Activated CD8-positive, alpha-beta memory T cell treated with anti-CD3 and anti-CD28 coated beads for 24 hours (primary cell): Measurements from ENCODE around the gene USP10.
"Not testable (repeated sequence)": the region's sequence is repeated elsewhere in the genome, so short reads cannot be mapped to it uniquely, and the experiment has no call there.

Experiments
- DNase-seq: peaks from one replicate; pipeline ENCODE4 v3.0.0-alpha.2; 2020

Gene USP10

DNA sequence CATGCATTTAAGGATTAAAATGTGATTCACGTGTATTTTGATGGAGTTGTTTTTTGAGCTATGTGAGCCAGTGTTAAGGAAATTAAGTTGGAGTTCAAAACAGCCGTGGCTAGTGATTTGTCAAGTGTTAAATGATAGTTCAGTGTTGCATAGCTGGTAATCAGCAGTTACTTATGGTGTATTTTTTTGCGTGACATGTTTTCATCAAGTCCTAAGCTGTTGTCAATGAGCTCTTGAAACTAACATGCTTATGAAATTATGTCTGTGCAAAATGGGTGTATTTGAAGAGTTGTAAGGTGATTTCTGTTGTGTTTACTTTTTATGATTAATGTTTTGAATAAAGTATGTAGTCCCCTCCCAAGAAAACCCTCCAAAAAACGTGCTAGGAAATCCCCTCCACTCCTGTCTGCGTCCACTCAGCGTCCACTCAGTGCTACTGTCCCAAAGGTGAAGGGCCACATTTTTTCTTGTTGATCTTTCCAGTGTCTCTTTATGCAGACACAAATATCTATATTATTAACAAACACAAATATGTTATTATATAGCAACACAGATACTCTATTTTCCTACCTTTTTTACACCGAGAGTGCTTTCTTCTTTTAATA is 30.0 kb downstream of the USP10 start:
- DNase-seq = no peak

DNA sequence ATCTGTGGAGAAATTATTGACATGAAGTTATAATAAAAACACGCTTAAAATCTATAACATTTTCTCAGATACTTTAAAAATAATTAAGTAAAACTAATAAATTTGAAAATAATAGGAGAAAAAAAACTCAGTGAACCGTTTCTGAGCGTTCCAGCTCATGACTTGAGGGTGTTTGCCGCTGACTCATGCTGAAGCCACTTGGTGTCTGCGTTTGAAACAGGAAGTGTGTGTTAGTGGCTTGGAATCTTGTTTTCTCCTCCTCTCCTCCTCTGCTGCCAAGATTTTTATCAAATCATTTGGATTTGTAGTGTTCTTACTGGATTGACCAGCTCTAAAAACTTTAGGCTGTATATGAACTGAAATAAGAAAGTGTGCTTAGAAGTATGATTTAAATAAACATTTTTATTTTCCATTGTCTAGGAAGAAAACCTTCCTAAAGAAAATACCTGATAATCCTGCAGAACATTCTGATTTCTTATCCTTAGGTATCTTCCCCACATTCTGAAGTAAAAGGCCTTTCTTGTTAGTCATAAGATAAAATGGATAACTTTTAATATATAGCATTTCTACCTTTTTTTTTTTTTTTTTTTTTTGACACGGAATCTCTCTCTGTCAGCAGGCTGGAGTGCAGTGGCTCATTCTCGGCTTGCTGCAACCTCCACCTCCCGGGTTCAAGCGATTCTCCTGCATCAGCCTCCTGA is 30.8 kb downstream of the USP10 start:
- no peak for DNase-seq

DNA sequence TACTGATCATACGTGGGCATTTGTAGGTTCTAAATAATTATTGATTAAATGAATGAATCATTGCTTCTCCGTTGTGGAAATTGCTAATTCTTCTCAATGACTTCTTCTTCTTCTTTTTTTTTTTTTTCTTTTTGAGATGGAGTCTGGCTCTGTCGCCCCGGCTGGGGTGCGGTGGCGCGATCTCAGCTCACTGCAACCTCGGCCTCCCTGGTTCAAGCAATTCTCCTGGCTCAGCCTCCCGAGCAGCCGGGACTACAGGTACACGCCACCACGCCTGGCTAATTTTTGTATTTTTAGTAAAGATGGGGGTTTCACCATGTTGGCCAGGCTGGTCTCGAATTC is 32.5 kb downstream of the USP10 start:
- DNase-seq = not testable (repeated sequence)

DNA sequence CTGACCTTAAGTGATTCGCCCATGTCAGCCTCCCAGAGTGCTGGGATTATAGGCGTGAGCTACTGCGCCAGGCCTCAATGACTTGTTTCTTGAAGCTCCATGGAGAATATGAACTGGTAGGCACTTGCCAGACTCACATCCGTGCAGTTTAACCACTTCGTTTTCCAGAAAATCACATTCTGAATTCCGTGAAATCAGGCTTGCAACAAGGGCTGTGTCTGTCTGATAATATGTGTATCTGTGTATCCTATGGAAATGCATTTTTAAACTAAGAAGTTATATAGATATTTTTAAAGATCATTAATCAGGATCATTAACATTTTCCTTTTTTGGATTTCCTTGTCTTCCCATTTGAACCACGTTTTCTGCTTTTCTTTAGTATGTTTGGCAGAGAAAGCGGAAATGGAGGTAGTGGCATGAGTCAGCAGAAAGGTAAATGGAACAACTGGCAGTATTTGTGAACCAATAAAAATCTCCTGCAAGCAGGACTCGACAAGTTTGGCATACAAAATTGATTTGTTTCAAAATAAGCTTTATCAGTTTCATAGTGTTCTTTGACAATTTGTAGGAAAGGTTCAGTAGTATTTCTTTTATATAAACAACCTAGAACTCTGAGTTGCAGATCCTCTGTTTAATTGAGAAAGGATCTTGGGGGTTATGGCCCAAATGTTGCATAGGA is 33.0 kb downstream of the USP10 start:
- DNase-seq = no peak

DNA sequence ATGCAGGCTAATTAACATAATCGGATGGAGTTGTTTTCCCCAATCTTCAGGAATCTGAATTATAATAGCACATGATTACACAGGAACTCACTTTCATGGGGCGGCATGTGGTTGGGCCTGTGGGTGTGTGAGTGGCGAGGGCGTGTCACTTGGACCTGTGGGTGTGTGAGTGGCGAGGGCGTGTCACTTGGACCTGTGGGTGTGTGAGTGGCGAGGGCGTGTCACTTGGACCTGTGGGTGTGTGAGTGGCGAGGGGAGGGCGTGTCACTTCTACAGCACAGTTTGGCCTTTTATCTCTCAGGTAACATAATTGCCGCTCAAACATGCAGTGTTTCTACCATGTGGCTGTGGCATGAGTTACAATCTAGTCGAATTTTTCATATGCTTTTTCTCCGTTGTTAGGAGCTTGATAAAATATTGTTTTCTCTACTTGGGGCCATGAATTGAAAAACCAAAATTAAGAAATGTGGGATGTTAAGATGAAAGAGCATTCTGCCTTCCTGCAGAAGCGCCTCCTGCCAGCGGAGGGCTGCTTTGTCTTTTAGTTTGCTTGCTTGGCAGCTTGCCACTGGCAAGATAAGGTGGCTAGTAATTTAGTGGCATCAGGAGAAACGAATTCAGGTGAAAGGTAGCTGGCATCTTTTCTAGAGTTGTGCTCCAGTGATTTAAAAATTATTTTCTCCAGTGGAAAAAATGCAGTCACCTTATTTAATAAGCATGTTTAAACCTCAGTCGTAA is 36.2 kb downstream of the USP10 start:
- DNase-seq = no peak

DNA sequence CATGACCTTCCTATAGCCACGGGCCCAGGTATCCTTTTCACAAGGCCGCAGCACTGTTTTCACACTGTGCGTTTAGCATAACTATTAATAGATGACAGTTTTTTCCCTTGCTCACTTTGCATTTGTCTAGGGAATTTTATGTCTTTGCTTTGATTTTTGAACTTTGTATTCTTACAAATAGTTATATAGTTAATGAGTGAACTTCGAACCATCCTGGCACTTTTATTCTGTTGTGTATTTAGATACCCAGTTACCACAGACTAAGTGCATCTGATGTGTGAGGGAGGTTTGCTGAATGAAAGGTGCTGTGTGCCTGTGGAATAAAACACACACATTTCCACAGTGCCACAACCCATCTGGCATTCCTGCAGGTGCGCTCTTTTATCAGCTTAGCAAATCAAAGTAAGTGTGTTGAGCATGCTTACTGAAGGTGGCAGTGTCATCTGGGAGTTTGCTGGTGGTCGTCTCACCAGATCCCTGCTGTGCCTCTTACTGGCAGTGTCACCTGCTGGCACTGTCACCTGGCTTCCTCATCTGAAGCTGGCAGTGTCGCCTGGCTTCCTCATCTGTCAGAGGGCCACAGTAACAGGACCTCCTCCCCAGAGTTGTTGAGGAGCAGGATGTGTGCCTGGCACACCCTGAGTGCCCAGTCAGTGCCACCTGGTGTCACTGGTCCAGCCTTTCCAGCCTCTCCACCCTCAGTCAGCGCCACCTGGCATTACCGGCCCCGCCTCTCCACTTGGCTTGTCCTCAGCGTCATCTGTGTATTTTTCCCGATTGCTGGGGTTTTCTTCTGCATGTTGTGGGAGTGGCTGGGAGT is 37.6 kb downstream of the USP10 start:
- no peak for DNase-seq

- DNase-seq = peak; percentile 88
Observed at GRCh38 chr16:84738255-84739038, 38.6 kb downstream of the USP10 start.

GRCh38 chr16:84739349-84740124 is 39.7 kb downstream of the USP10 start:
- DNase-seq = no peak

GRCh38 chr16:84740596-84741116 is 40.9 kb downstream of the USP10 start:
- no peak for DNase-seq

DNA sequence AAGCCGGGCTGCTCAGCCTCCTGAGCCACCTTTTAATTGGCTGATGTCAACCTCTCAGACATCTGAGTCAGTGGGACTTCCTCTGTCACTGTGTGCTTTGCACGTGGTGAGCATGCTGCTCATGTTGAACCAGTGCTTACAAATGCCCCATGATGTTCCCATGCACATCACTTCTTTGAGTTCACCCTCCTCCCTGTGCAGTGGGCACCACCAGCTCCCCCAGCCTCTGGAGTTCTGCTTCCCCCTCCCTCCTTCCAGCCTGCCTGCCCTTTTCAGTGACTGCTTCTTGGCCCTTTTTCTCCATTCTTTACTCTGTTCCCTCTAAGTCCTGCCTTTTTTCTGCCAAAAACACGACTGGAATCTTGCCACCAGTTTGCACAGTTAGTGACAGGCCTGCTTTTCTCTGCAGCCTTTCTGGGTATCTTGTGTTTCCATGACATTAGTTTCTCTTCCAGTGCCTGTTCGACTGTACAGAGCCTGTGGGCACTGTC is 41.6 kb downstream of the USP10 start:
- DNase-seq = no peak

- no peak for DNase-seq
Observed at GRCh38 chr16:84742641-84743092, 42.9 kb downstream of the USP10 start.

DNA sequence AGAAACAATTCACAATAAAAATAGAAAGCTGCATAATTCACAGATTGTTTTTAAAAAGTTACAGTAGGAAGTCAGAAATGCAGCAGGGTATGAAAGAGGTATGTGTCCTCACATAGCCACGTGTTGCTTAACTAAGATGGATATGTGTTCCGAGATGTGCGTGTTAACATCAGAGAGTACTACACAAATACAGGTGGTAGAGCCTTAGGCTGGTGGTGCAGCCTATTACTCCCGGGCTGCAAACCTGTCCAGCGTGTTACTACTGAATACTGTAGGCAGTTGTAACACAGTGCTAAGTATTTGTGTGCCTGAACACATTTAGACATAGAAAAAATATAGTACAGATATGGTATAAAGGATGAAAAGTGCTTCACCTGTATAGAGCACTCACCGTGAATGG is 46.4 kb downstream of the USP10 start:
- DNase-seq = no peak

GRCh38 chr16:84746875-84747274 is 47.1 kb downstream of the USP10 start:
- DNase-seq = no peak

GRCh38 chr16:84748247-84748646 is 48.4 kb downstream of the USP10 start:
- DNase-seq = not testable (repeated sequence)

GRCh38 chr16:84749072-84749471 is 49.3 kb downstream of the USP10 start:
- no peak for DNase-seq

DNA sequence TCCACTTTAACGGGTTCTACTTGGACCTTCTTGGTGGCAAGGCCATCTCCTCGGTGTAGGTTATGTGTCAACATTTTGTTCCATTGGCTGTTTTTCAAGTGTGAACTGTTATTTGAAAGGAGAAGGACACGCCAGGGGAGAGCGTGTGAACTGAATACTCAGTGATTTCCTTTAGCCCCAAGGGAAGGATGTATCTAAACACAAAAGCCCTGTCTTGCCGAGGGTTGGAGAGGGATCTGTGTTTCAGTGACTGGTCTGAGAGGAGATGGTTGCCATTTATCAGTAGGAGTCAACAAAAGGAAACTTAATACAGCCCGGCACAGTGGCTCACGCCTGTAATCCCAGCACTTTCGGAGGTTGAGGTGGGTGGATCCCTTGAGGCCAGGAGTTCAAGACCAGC is 50.0 kb downstream of the USP10 start:
- DNase-seq = no peak

DNA sequence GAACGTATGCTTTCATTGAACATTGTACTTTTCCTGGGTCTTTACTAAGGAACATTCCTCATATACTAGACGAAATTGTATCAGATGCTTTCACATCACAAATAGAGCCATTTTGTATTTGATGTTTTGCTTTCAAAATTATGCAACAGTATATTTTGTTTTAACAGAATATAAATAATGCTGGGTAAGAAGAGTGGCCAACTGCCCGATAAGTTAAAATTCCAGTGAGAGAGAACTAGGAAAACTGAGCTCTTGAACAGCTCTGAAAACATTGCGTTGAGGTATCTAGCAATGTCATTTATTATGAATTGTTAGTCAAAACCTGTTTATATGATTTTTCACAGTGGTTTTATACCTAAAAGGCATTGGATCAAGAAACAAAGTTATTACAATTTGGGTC is 50.8 kb downstream of the USP10 start:
- no peak for DNase-seq

- no peak for DNase-seq
Observed at GRCh38 chr16:84751241-84751640, 51.4 kb downstream of the USP10 start.

- no peak for DNase-seq
Observed at GRCh38 chr16:84751947-84752346, 52.1 kb downstream of the USP10 start.

- DNase-seq = no peak
Observed at GRCh38 chr16:84752600-84752999, 52.8 kb downstream of the USP10 start.
